Memory B cell (primary cell): ENCODE results near the gene CST5.
A peak's percentile ranks its signal among the peaks of the same experiment; 100 is the strongest.
"Not testable (repeated sequence)": the region's sequence is repeated elsewhere in the genome, so short reads cannot be mapped to it uniquely, and the experiment has no call there.

Source experiments
- ATAC-seq: fragments of 150-1000 bp; cut with Tn5 transposase; 2 replicates; pipeline ENCODE4 v1.10.0; 2021; ENCODE audit warnings: low read depth, mild to moderate bottlenecking, moderate library complexity
- DNase-seq, 2 donors: peaks; one replicate each; pipeline ENCODE4 v3.0.0; 2022; ENCODE audit warnings: low spot score in 2 of 2
- H3K27ac Mint-ChIP-seq: one replicate; pipeline ENCODE4 v1.8.0; 2022; ENCODE audit warnings: mild to moderate bottlenecking, moderate library complexity, mixed read lengths
- H3K27me3 Mint-ChIP-seq: one replicate; pipeline ENCODE4 v1.8.0; 2022; ENCODE audit warnings: mixed read lengths
- H3K36me3 Mint-ChIP-seq: one replicate; pipeline ENCODE4 v1.8.0; 2022; ENCODE audit warnings: mild to moderate bottlenecking, mixed read lengths
- H3K4me1 Mint-ChIP-seq: one replicate; pipeline ENCODE4 v1.8.0; 2022; ENCODE audit warnings: mixed read lengths
- H3K4me3 Mint-ChIP-seq: one replicate; pipeline ENCODE4 v1.8.0; 2022; ENCODE audit warnings: mild to moderate bottlenecking, moderate library complexity, mixed read lengths
- H3K9me3 Mint-ChIP-seq: one replicate; pipeline ENCODE4 v1.8.0; 2022; ENCODE audit warnings: mixed read lengths

Gene CST5

GRCh38 chr20:23878787-23879186 is 761 bp downstream of the CST5 start:
- Mint-ChIP-seq H3K27me3 (peaks cover 7% of the 10 kb centered on the region), H3K27ac (no peak overlapping the region), H3K36me3 (no peaks in the 10 kb centered on the region), H3K9me3 (no peaks in the 10 kb centered on the region), H3K4me1 (peaks cover 3% of the 10 kb centered on the region), H3K4me3 (no peak overlapping the region)
- ATAC-seq, result no peak
- DNase-seq, result no peak

DNA sequence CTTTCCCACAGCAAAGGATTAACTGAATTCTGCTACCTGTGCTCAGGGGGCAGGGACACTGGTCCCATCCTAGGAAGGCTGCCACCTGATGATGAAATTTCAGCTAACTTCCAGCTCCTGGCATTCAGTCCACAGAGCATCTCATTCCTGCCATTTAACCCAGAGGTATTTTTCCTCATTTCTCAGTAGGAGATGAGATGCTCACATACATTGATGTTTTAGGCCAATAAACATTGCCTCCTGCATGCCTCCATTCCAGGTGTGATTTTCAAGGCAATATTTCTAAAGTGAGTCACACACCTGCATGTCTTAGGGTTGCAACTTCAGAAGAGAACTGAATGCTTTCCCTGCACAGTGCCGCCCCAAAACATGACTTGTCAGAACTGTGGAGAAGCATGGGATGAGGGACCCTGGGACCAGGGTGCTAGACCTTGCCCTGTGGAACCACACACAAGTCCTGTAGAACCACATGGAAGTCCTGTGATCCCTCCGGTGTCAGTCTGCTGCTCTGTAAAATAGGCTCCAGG is 1.5 kb downstream of the CST5 start:
- not testable (repeated sequence) for H3K4me1 Mint-ChIP-seq, H3K36me3 Mint-ChIP-seq, H3K27ac Mint-ChIP-seq, DNase-seq, H3K27me3 Mint-ChIP-seq, H3K4me3 Mint-ChIP-seq, H3K9me3 Mint-ChIP-seq, ATAC-seq

GRCh38 chr20:23877524-23877923 is 2.0 kb downstream of the CST5 start:
- ATAC-seq (no peak), DNase-seq (no peak)
- Mint-ChIP-seq H3K4me3 (no peak overlapping the region), H3K9me3 (no peaks in the 10 kb centered on the region), H3K36me3 (no peaks in the 10 kb centered on the region), H3K4me1 (peaks cover 3% of the 10 kb centered on the region), H3K27me3 (peaks cover 7% of the 10 kb centered on the region), H3K27ac (no peak overlapping the region)

GRCh38 chr20:23875606-23876237 is 3.8 kb downstream of the CST5 start:
- H3K27ac Mint-ChIP-seq, result no peak overlapping the region
- H3K27me3 Mint-ChIP-seq, result peaks cover 9% of the 10 kb centered on the region
- DNase-seq (no peak), ATAC-seq (no peak)
- H3K4me3 Mint-ChIP-seq, result no peak overlapping the region
- H3K4me1 Mint-ChIP-seq, result peaks cover 3% of the 10 kb centered on the region
- no peaks in the 10 kb centered on the region for H3K36me3 Mint-ChIP-seq
- H3K9me3 Mint-ChIP-seq, result no peaks in the 10 kb centered on the region

DNA sequence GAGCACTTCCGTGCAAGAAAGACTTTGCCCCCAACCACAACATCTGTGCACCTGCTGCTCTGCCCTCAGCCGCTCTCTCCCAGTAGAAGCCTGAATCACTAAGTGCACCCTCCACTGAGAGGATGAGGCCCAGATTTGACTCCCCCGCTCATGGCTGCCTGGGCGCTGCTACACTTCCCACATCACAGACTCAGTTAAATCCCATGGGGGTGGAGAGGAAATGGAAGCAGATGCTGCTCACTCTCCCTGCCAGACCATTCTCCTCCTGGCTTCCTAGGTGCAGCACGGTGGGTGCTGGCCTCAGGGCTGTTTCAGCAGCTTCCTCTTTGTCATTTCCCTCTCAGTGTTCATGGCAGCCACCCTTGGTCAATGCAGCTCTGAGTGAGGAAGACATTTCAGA is 4.8 kb downstream of the CST5 start:
- Mint-ChIP-seq H3K9me3 (no peaks in the 10 kb centered on the region), H3K27me3 (peaks cover 11% of the 10 kb centered on the region), H3K4me1 (peaks cover 3% of the 10 kb centered on the region), H3K36me3 (no peaks in the 10 kb centered on the region), H3K4me3 (no peak overlapping the region), H3K27ac (no peak overlapping the region)
- DNase-seq, result no peak
- ATAC-seq, result peak; percentile 26

DNA sequence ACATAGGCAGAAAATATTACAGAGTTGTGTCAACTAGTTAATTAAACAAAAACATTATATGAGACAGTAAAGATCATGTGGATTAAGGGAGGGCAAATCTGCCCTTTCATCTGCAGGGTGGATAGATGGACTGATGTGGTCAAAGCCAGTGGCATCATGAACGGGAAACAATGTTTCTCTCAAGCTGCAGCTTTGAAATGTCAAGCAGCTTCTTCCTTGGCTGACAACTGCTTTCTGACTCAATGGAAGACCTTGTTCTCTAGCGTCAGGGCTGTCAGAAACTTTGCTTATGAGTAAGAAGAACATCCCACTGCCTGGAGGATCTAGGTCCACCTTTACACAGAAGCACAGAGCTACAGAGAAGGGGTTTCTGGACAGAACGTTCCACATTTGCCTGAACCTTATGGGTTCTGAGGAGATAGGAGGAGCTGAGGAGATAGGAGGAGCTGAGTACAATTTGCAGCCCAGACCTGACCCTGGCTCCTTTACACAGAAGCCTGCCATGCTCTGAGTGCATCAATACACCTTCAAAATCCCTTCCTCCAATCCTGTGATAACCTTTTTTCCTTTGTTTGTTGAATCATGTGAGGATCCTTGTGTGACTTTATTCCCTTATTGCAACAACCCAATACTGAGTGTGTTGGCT is 6.1 kb downstream of the CST5 start:
- ATAC-seq, result no peak
- DNase-seq, result no peak
- Mint-ChIP-seq H3K27me3 (peaks cover 13% of the 10 kb centered on the region), H3K9me3 (no peaks in the 10 kb centered on the region), H3K4me3 (no peak overlapping the region), H3K27ac (no peak overlapping the region), H3K4me1 (peaks cover 3% of the 10 kb centered on the region), H3K36me3 (no peaks in the 10 kb centered on the region)

DNA sequence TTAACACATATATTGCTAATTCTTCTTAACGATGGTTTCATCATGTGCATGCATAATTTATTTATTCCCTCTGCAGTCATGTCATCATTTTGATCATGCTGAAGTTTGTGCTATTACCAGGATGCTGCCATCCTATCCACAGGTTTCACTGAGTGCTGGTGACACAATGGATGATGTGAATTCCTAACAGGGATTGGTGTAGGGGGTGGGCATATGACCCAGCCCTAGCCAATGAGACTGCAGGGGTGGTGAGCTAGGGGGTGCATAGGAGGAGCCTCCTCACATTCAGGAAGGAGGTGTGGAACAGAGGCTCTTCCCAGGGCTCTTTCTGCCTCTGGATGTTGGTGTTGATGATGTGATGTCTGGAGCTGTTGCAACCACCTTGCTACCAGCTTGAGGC is 7.5 kb downstream of the CST5 start:
- Mint-ChIP-seq H3K4me3 (no peak overlapping the region), H3K36me3 (no peaks in the 10 kb centered on the region), H3K9me3 (no peaks in the 10 kb centered on the region), H3K27ac (no peak overlapping the region), H3K27me3 (peaks cover 14% of the 10 kb centered on the region), H3K4me1 (peaks cover 3% of the 10 kb centered on the region)
- ATAC-seq, result no peak
- DNase-seq, result no peak

DNA sequence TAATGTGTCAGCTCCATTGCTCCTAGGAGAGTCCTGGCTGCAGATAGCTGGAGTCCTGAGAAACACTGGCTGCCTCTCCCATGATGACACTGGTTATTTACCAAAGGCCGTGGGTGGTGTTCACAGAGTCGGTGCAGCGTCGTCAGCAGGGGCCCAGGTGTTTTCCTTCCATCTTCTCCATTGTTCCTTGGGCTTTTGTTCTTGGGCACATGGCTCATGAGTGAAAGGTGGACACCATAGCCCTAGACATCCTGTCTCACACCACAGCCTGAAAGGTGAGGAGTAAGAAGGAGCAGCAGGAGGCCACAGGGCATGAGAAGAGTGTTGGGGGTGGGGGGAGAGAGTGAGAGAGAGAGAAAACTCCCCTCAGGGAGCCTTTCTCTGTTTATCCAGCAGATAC is 9.1 kb downstream of the CST5 start:
- ATAC-seq (no peak), DNase-seq (no peak)
- Mint-ChIP-seq H3K4me3 (no peak overlapping the region), H3K4me1 (peaks cover 3% of the 10 kb centered on the region), H3K27me3 (peaks cover 11% of the 10 kb centered on the region), H3K9me3 (no peaks in the 10 kb centered on the region), H3K36me3 (no peaks in the 10 kb centered on the region), H3K27ac (no peak overlapping the region)

DNA sequence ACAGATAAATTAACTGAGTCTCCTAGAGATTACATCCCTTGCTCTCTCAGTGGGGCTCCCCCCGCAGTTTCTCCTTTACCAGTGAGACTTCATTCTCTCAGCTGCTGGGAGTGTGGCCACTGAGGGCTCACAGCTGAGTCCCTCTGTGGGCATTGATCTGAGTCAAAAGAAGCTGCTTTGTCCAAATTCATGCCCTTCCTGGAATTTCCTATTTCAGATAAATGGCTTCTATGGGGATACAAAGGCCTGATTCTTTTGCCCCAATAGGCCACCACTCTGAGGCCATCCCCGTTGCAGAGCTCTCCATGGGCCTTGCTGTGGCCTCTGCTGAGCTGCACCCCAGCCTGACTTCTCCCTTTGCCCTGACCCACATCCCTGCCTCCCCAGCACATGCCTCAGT is 10.0 kb downstream of the CST5 start:
- DNase-seq (no peak), ATAC-seq (no peak)
- H3K4me1 Mint-ChIP-seq, result no peaks in the 10 kb centered on the region
- no peak overlapping the region for H3K4me3 Mint-ChIP-seq
- H3K9me3 Mint-ChIP-seq, result no peaks in the 10 kb centered on the region
- no peak overlapping the region for H3K27ac Mint-ChIP-seq
- H3K36me3 Mint-ChIP-seq, result no peaks in the 10 kb centered on the region
- H3K27me3 Mint-ChIP-seq, result peaks cover 8% of the 10 kb centered on the region

- H3K4me1 Mint-ChIP-seq, result no peaks in the 10 kb centered on the region
- H3K36me3 Mint-ChIP-seq, result no peaks in the 10 kb centered on the region
- no peak overlapping the region for H3K27ac Mint-ChIP-seq
- H3K27me3 Mint-ChIP-seq, result peaks cover 8% of the 10 kb centered on the region
- no peaks in the 10 kb centered on the region for H3K9me3 Mint-ChIP-seq
- no peak overlapping the region for H3K4me3 Mint-ChIP-seq
- DNase-seq (no peak), ATAC-seq (no peak)
Measured at GRCh38 chr20:23868321-23868720, 11.2 kb downstream of the CST5 start.

GRCh38 chr20:23867152-23867776 is 12.3 kb downstream of the CST5 start:
- Mint-ChIP-seq H3K4me1 (no peaks in the 10 kb centered on the region), H3K27me3 (peaks cover 8% of the 10 kb centered on the region), H3K4me3 (no peak overlapping the region), H3K9me3 (peaks cover 4% of the 10 kb centered on the region), H3K36me3 (no peaks in the 10 kb centered on the region), H3K27ac (no peak overlapping the region)
- no peak for ATAC-seq
- no peak for DNase-seq

GRCh38 chr20:23860771-23861170 is 18.8 kb downstream of the CST5 start:
- not testable (repeated sequence) for DNase-seq, H3K27ac Mint-ChIP-seq, H3K27me3 Mint-ChIP-seq, H3K36me3 Mint-ChIP-seq, ATAC-seq, H3K4me3 Mint-ChIP-seq, H3K9me3 Mint-ChIP-seq, H3K4me1 Mint-ChIP-seq

- no peaks in the 10 kb centered on the region for H3K27me3 Mint-ChIP-seq
- peaks cover 6% of the 10 kb centered on the region for H3K9me3 Mint-ChIP-seq
- H3K36me3 Mint-ChIP-seq, result no peaks in the 10 kb centered on the region
- no peak for ATAC-seq
- DNase-seq, result no peak
- no peak overlapping the region for H3K4me3 Mint-ChIP-seq
- no peak overlapping the region for H3K27ac Mint-ChIP-seq
- H3K4me1 Mint-ChIP-seq, result no peaks in the 10 kb centered on the region
Measured at GRCh38 chr20:23857962-23858595, 21.5 kb downstream of the CST5 start.

DNA sequence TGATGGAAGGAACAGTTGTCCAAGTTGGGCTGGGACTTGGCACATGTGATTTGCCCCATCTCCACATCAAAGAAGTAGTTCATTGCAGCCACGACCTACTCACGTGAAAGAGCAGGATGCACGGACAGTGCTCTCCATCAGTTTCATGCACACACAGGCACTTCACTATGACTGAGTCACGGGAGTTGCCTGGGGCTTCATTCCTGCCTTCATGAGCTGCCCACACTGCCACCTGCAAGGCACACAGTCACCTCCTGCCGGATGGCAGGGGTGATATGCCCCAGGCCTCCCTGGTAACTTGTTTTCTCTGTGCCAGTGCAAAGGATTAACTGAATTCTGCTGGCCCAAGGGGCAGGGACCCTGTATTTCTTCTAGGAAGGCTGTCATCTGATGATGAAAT is 22.8 kb downstream of the CST5 start:
- Mint-ChIP-seq H3K4me3 (no peak overlapping the region), H3K27ac (no peak overlapping the region), H3K36me3 (no peaks in the 10 kb centered on the region), H3K9me3 (no peaks in the 10 kb centered on the region), H3K4me1 (no peaks in the 10 kb centered on the region), H3K27me3 (no peaks in the 10 kb centered on the region)
- no peak for ATAC-seq
- no peak for DNase-seq
